HepG2 (cell line): ENCODE results near the gene HHATL.

ENCODE experiments used
- GZF1 ChIP-seq: sonication (generic); formaldehyde crosslinking; IDR thresholded peaks from 2 replicates; pipeline ENCODE4 v1.5.1; 2020; ENCODE audit warnings: mild to moderate bottlenecking, missing genetic modification reagents
- NBN ChIP-seq: fragments of 450-650 bp; conservative IDR thresholded peaks from 2 replicates; pipeline ENCODE4 v1.6.1; 2017
- PATZ1 ChIP-seq: sonication (generic); formaldehyde crosslinking; IDR thresholded peaks from 2 replicates; pipeline ENCODE4 v1.4.0; 2020; ENCODE audit warnings: missing genetic modification reagents
- SMARCC2 ChIP-seq: fragments of 450-650 bp; IDR thresholded peaks from 2 replicates; pipeline ENCODE4 v1.6.1; 2017; ENCODE audit warnings: antibody characterized with exemption, mild to moderate bottlenecking
- ZBTB21 ChIP-seq: sonication (generic); formaldehyde crosslinking; IDR thresholded peaks from 2 replicates; pipeline ENCODE4 v1.4.0; 2020; ENCODE audit warnings: missing genetic modification reagents
- ZNF138 ChIP-seq: sonication (generic); formaldehyde crosslinking; IDR thresholded peaks from 2 replicates; pipeline ENCODE4 v1.5.0; 2020; ENCODE audit warnings: mild to moderate bottlenecking, low read depth, missing genetic modification reagents
- ZNF235 ChIP-seq: sonication (generic); formaldehyde crosslinking; IDR thresholded peaks from 2 replicates; pipeline ENCODE4 v1.8.1; 2023; ENCODE audit warnings: mild to moderate bottlenecking, missing genetic modification reagents, borderline replicate concordance
- ZNF362 ChIP-seq: sonication (generic); formaldehyde crosslinking; IDR thresholded peaks from 2 replicates; pipeline ENCODE4 v1.4.0; 2020; ENCODE audit warnings: missing genetic modification reagents, mild to moderate bottlenecking, borderline replicate concordance
- ZNF639 ChIP-seq: conservative IDR thresholded peaks from 2 replicates; pipeline ENCODE4 v1.6.1; 2018; ENCODE audit warnings: missing genetic modification reagents

- TF ChIP-seq NBN (no peak), ZNF138 (CRISPR knock-in tag) (no peak), ZBTB21 (CRISPR knock-in tag) (no peak), GZF1 (CRISPR knock-in tag) (no peak), PATZ1 (CRISPR knock-in tag) (no peak), ZNF639 (no peak), ZNF235 (CRISPR knock-in tag) (no peak), SMARCC2 (no peak), ZNF362 (no peak)
Observed at GRCh38 chr3:42723219-42723618, 20.6 kb upstream of the HHATL start.
